ENCODE results near the gene MED13. TPM values are rescaled to one million over a fixed set of nuclear protein-coding genes. Genes with fewer than 3 reads are reported as not detected.
"Not testable (repeated sequence)": the region's sequence is repeated elsewhere in the genome, so short reads cannot be mapped to it uniquely, and the experiment has no call there.

The MED13 gene
- total RNA-seq, 4 donors from 2014 or later = 79.8 to 88.4 (median 87.4) TPM

GRCh38 chr17:62080647-62081046 lies 15.6 kb upstream of the MED13 start:
- no peak for TF ChIP-seq CTCF (IDR thresholded peaks at IDR 0.05)
- DNase-seq (ENCODE audit: low spot score) (no peak), ATAC-seq (ENCODE audit: low FRiP score) (no peak)

DNA sequence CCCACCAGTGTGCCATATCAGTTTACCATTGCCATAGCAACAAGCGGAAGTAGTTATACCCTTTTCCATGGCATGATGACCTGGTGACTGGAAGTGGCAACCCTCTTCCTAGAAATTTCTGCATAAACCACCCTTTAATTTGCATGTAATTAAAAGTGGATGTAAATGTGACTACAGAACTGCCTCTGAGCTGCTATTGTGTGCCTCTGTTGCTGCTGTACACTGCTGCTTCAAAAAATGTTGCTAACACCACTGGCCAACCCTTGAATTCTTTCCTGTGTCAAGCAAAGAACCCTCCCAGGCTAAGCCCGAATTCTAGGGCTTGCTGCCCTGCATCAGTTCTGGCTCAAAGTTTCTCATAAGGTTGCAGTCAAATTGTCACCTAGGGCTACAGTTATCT lies 12.9 kb upstream of the MED13 start:
- TF ChIP-seq CTCF (IDR thresholded peaks at IDR 0.05) = no peak
- ATAC-seq (ENCODE audit: low FRiP score) (no peak), DNase-seq (ENCODE audit: low spot score) (no peak)

GRCh38 chr17:62076864-62077788 lies 12.0 kb upstream of the MED13 start:
- no peak for TF ChIP-seq CTCF (IDR thresholded peaks at IDR 0.05)
- no peak for DNase-seq (ENCODE audit: low spot score)

DNA sequence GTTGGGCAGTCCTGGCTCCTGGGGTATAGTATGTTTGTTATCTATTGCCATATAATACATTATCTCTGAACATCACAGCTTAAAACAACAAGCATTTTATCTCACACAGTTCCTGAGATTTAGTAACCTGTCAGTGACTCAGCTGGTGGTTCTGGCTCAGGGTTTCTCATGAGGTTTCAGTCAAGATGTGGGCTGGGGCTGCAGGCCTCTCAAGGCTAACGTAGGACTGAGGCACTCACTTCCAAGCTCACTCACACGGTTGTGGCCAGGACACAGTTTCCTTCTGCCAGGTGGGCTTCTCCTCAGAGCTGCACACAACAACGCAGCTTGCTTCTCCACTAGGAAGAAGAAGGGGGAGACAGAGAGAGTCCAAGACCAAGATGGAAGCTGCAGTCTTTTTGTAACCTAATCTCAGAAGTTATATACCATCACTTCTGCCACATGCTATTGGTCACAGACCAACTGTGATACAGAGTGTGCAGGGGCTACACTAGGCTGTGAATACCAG lies 10.3 kb upstream of the MED13 start:
- no peak for TF ChIP-seq CTCF (IDR thresholded peaks at IDR 0.05)
- no peak for DNase-seq (ENCODE audit: low spot score)

More at GRCh38 chr17:62076864-62077788, 12.0 kb upstream of the MED13 start:
- no peak for ATAC-seq (ENCODE audit: low FRiP score)

GRCh38 chr17:62073993-62074392 lies 8.9 kb upstream of the MED13 start:
- no peak for DNase-seq (ENCODE audit: low spot score)
- ATAC-seq (ENCODE audit: low FRiP score) = no peak
- no peak for TF ChIP-seq CTCF (IDR thresholded peaks at IDR 0.05)

More for the DNA sequence above, 10.3 kb upstream of the MED13 start:
- ATAC-seq (ENCODE audit: low FRiP score) = no peak

GRCh38 chr17:62072855-62073254 lies 7.8 kb upstream of the MED13 start:
- DNase-seq (ENCODE audit: low spot score); ATAC-seq (ENCODE audit: low FRiP score): not testable (repeated sequence)

DNA sequence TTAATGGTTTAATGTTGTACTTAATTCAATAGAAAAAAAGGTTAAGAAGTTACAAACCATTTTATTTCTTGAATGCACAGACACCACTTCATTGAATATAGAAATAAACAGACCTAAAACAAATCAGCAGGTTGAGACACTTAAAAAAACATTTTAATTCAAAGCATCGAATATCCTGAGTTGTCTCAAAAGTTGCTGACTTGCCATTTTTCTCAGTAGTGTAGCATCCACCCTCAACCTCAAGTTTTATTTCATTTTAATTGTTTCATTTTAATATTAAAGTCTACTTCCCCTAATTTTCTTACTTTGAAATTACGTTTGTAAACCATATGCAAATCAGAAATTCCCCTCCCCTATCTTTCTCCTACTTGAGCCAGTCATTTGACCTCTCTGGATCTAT lies 5.8 kb upstream of the MED13 start:
- no peak for DNase-seq (ENCODE audit: low spot score)
- no peak for TF ChIP-seq CTCF (IDR thresholded peaks at IDR 0.05)
- ATAC-seq (ENCODE audit: low FRiP score) = no peak
